Measurements from ENCODE around the gene CDKL5.

- TF ChIP-seq SUZ12 (IDR thresholded peaks at IDR 0.05) (no peak), SP1 (IDR thresholded peaks at IDR 0.05) (no peak), TARDBP (IDR thresholded peaks at IDR 0.05) (no peak), ARNT (IDR thresholded peaks at IDR 0.05) (no peak), LEF1 (IDR thresholded peaks at IDR 0.05; ENCODE audit: borderline replicate concordance) (no peak), FOXM1 (IDR thresholded peaks at IDR 0.05; ENCODE audit: borderline replicate concordance) (no peak), ZNF384 (IDR thresholded peaks at IDR 0.05) (no peak), HDGF (IDR thresholded peaks at IDR 0.05; ENCODE audit: borderline replicate concordance) (no peak)
Observed at GRCh38 chrX:18579495-18579894, 154.1 kb downstream of the CDKL5 start.
